GM19438 (cell line): ENCODE results near the gene SETD5.
"Not testable (repeated sequence)": the region's sequence is repeated elsewhere in the genome, so short reads cannot be mapped to it uniquely, and the experiment has no call there.

Source experiments
- ATAC-seq: cut with Tn5 transposase; IDR thresholded peaks from one replicate; pipeline ENCODE4 v1.9.1; 2021; ENCODE audit warnings: low read depth; ENCODE audit not compliant: unreplicated experiment

The SETD5 gene

GRCh38 chr3:9455596-9456131 lies 58.2 kb downstream of the SETD5 start:
- ATAC-seq = no peak

DNA sequence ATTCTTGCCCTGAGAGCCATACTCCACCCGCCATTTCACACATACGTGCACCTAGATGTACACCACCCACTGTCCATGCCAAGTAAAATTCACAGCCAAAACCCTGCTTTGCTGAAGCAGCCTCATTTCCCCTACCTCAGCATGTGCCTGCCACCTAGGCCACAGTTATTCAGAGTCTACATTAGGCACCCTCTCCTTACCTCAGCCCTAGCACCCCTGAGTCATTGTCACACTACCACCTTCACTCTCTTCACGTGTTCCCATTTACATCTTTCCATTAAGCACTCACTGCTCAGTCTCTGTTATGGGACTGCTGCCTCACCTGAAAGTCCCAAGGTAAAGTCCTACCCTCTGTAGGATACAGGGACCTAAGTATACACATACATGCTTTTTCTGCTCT lies 70.0 kb downstream of the SETD5 start:
- no peak for ATAC-seq

GRCh38 chr3:9468460-9468859 lies 71.0 kb downstream of the SETD5 start:
- no peak for ATAC-seq

DNA sequence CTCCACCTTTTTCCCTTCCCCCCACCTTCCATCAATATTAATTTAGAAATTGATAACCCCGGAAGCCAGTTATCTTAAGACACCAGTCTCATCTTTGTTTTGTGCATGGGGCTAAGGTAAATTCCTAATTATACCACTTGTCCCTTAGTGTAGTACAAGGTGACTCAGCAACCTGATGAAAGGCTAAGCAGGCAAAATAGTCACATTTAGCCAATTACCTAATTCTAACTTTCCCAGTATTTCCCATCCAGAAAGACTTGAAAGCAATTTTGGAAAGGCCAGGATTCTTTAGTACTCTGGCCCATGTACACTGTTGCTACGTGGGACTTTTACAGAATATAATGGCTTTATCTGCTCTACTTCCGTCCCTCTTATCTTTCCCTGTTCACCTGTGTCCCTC lies 72.6 kb downstream of the SETD5 start:
- no peak for ATAC-seq

GRCh38 chr3:9473496-9474065 lies 76.2 kb downstream of the SETD5 start:
- no peak for ATAC-seq

DNA sequence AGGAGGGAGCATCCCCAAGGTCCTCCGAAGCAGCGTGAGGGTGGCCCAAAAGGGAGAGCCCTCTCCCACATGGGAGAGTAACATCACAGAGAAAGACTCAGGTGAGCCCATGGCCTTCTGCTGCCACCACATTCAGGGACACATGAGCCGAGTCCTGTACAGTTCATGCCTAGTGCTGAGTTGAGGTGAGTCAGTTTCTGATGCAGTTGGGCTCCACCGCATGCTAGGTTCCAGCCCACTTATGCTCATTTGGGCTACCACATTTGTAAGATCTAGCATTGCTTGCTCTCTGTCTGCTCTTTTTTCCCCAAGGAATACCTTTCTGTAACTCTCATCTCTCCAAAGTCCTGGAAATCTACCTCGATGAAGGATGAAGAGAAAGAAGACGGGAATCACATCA lies 77.1 kb downstream of the SETD5 start:
- no peak for ATAC-seq

- ATAC-seq = no peak
Measured at GRCh38 chr3:9476935-9477334, 79.5 kb downstream of the SETD5 start.

GRCh38 chr3:9480265-9480664 lies 82.8 kb downstream of the SETD5 start:
- ATAC-seq = no peak

DNA sequence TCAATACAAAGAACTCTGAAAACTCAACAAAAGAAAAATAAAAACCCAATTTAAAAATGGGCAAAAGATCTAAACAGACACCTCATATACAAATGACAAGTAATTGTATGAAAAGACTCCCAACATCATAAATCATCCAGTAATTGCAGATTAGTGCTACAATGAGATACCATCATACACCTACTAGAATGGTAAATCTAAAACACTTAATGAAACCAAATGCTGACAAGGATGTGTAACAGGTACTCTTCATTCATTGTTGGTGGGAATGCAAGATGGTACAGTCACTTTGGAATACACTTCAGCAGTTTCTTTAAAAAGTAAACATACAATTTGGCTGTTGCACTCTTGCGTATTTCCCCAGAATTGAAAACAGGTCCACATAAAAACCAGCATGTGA lies 87.8 kb downstream of the SETD5 start:
- ATAC-seq = no peak

DNA sequence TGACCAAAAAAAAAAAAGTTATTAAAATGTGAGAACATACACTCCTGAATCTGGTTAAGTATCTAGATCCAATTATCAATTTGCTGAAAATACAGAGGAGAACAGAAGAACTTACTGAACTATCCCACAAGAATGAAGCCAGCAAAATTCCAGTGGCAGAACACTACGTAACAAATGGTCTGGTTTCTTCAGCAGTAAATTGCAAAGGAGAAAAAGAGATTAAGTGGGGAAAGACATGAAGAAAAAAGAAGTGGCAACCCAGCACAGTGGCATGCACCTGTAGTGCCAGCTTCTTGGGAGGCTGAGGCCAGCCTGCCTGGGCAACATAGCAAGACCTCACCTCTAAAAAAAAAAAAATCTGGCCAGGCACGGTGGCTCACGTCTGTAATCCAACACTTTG lies 94.1 kb downstream of the SETD5 start:
- ATAC-seq = no peak

DNA sequence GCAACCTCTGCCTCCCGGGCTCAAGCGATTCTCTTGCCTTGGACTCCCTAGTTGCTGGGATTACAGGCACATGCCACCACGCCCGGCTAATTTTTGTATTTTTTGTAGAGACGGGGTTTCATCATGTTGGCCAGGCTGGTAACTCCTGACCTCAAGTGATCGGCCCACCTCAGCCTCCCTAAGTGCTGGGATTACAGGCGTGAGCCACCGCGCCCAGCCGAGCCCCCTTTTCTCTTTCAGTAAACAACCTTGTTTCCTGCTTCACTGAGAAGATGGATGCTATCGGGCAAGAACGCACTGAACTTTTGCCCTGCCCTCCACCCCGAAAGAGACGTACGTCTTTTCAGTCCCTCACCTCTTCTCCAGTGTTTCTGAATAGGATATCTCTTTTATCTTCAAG lies 96.6 kb downstream of the SETD5 start:
- not testable (repeated sequence) for ATAC-seq

DNA sequence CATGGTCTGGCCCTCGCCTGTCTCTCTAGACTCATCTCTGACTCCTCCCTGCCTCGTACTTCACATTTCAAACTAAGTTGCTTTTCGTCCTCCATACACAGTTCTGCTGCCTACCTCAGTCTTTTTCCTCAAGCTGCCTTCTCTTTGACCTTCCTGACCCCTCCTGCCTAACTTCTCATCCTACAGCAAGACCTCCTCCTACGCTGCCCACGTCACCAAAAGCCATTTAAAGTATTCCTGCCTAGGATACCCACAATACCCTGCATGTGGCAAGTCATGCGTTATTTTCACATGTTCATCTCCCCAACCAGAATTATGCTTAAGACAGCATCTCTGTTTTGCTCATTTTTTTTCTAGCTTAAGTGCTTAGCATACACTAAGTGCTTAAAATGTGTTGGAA lies 99.5 kb downstream of the SETD5 start:
- no peak for ATAC-seq

DNA sequence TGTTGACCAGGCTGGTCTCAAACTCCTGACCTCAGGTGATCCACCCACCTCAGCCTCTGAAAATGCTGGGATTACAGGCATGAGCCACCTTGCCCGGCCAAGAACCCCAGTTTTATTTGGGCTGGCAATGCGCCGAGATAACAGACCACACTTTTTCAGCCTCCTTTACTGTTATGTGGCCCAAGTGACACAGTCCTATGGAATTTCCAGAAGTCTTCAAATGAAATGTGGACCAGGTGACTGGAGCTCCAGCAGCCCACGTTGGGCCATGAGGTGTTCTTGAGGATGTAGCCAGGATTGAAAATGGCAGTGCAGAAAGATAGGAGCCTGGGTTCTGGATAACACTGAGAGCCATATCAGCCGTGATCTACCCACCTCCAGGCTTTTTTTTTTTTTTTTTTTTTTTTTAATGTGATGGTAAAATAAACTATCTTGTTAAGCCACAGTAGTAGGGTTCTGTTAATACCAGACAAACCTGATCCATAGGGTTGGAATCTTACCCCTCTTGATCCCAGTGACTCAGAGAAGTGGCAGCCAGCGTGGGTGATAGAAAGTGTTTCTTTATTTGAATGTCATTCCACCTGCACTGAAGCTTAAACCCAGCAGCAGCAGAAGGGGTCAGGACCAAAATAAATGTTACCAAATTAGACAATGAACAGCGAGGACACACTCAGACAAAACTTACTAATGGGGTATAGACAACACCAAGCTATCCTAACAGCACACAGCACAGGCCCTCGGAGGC lies 100.6 kb downstream of the SETD5 start:
- ATAC-seq = no peak

- no peak for ATAC-seq
Measured at GRCh38 chr3:9498781-9499180, 101.4 kb downstream of the SETD5 start.

- ATAC-seq = no peak
Measured at GRCh38 chr3:9499455-9500107, 102.2 kb downstream of the SETD5 start.

GRCh38 chr3:9500108-9501050 lies 103.0 kb downstream of the SETD5 start:
- no peak for ATAC-seq

DNA sequence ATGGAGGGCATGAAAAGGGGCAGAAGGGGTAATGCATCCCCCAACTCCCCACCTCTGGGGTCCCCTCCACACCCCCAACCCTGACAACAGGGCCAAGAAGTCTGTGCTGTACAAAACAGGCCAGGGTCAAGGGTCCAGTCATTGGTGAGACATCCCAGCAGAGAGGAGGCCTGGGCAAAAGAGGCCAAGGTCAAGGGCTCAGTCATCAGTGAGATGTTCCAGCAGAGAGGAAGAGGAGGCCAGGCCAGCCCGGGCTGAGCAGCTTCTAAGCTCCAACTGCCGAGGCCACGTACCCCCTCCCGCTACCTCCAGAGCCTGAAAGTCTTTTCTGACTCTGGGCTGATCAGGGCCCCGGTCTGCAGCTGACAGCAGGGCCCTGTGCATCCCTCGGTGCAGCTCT lies 103.8 kb downstream of the SETD5 start:
- no peak for ATAC-seq

DNA sequence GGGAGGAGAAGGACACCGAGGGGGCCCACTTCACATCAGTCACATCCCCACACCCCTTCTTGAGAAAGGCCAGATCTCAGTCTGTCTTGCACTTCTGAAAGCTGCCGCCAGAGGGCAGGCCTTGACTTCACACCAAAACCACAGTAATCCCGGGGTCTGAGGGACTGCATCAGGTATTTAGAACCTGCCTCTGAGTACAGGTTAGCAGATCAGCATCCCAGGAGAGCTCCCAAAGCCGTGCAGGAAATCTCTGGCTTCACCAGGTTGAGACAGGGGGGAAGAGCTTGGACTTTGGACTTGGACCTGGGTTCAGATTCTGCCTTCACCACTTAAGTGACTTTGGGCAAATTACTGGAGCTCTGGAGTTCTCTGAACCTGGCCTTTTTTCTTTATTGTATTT lies 105.9 kb downstream of the SETD5 start:
- no peak for ATAC-seq

- ATAC-seq = no peak
Measured at GRCh38 chr3:9507586-9508578, 110.5 kb downstream of the SETD5 start.

DNA sequence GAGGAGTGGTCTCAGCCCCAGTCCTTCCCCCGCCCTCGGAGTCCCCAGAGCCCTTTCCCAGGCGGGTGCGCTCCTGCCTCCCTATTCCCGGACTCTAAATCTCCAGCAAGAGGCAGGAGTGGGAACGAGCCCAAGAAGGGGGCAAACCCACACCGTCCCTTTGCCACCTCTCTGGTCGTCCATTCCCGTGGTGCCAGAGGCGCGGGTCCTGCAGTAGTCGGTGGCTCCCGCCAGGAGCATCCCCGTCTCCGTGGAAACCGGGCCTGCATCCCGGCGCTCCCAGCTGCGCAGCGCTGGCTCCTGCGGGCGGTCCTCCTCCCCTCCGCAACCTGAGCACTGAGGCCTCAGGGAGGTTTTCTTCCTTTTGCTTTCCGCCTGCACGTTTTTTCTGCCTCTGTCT lies 111.4 kb downstream of the SETD5 start:
- no peak for ATAC-seq
